ENCODE data around the gene ANKMY1.

DNA sequence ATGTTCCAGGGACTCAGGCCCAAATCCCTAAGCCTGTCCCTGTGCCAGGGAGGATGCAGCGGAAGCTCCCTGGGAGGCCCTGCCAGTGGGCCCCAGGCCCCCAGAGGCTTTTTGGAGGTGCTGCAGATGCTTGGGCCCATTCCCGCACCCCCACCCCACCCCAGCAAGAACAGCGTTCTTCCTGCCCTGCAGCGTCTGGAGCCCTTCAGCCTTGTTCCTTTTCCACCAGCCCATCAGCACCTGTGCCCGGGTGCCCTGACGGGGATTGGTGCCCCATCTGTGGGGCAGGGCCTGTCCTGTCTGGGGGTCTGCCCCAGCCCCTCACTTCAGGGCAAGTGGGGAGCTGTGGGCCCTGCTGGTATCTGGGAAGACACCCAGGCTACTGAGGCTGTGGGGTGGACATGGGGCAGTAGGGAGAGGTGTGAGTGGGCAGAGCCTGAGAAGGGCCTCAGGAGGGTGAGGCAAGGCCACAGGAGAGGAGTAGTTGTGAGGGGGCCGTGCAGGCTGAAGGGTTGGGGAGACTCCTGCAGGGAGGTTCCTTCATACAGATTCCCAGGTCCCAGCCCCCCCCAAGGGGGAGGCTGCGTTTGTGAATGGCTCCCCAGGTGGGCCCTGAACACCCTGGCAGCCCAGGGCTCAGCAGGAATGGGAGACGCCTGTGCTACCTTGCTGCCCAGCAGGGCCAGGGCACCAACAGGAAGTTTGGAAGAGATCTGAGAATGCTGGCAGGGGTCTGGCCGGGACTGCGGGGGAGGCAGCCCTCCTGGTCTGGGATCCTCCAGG lies 12.9 kb upstream of the ANKMY1 start:
- TF ChIP-seq, protein P1, sequence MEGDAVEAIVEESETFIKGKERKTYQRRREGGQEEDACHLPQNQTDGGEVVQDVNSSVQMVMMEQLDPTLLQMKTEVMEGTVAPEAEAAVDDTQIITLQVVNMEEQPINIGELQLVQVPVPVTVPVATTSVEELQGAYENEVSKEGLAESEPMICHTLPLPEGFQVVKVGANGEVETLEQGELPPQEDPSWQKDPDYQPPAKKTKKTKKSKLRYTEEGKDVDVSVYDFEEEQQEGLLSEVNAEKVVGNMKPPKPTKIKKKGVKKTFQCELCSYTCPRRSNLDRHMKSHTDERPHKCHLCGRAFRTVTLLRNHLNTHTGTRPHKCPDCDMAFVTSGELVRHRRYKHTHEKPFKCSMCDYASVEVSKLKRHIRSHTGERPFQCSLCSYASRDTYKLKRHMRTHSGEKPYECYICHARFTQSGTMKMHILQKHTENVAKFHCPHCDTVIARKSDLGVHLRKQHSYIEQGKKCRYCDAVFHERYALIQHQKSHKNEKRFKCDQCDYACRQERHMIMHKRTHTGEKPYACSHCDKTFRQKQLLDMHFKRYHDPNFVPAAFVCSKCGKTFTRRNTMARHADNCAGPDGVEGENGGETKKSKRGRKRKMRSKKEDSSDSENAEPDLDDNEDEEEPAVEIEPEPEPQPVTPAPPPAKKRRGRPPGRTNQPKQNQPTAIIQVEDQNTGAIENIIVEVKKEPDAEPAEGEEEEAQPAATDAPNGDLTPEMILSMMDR (CRISPR knock-in tag; IDR thresholded peaks at IDR 0.05), result no peak
- TF ChIP-seq YY1 (IDR thresholded peaks at IDR 0.05; ENCODE audit: insufficient read depth, insufficient replicate concordance, low read depth, low read length) (no peak), ZNF10 (CRISPR knock-in tag; IDR thresholded peaks at IDR 0.05; ENCODE audit: borderline replicate concordance, low read depth) (no peak), POLR2AphosphoS5 (IDR thresholded peaks at IDR 0.05; ENCODE audit: low read depth, low read length) (no peak), BRCA1 (CRISPR knock-in tag; IDR thresholded peaks at IDR 0.05) (no peak), RAD21 (CRISPR knock-in tag; IDR thresholded peaks at IDR 0.05) (no peak), ZNF274 (CRISPR knock-in tag; IDR thresholded peaks at IDR 0.05) (no peak)
- TF ChIP-seq, protein P2, sequence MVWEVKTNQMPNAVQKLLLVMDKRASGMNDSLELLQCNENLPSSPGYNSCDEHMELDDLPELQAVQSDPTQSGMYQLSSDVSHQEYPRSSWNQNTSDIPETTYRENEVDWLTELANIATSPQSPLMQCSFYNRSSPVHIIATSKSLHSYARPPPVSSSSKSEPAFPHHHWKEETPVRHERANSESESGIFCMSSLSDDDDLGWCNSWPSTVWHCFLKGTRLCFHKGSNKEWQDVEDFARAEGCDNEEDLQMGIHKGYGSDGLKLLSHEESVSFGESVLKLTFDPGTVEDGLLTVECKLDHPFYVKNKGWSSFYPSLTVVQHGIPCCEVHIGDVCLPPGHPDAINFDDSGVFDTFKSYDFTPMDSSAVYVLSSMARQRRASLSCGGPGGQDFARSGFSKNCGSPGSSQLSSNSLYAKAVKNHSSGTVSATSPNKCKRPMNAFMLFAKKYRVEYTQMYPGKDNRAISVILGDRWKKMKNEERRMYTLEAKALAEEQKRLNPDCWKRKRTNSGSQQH (CRISPR knock-in tag; IDR thresholded peaks at IDR 0.05; ENCODE audit: low read depth), result no peak
- TF ChIP-seq, protein P3, sequence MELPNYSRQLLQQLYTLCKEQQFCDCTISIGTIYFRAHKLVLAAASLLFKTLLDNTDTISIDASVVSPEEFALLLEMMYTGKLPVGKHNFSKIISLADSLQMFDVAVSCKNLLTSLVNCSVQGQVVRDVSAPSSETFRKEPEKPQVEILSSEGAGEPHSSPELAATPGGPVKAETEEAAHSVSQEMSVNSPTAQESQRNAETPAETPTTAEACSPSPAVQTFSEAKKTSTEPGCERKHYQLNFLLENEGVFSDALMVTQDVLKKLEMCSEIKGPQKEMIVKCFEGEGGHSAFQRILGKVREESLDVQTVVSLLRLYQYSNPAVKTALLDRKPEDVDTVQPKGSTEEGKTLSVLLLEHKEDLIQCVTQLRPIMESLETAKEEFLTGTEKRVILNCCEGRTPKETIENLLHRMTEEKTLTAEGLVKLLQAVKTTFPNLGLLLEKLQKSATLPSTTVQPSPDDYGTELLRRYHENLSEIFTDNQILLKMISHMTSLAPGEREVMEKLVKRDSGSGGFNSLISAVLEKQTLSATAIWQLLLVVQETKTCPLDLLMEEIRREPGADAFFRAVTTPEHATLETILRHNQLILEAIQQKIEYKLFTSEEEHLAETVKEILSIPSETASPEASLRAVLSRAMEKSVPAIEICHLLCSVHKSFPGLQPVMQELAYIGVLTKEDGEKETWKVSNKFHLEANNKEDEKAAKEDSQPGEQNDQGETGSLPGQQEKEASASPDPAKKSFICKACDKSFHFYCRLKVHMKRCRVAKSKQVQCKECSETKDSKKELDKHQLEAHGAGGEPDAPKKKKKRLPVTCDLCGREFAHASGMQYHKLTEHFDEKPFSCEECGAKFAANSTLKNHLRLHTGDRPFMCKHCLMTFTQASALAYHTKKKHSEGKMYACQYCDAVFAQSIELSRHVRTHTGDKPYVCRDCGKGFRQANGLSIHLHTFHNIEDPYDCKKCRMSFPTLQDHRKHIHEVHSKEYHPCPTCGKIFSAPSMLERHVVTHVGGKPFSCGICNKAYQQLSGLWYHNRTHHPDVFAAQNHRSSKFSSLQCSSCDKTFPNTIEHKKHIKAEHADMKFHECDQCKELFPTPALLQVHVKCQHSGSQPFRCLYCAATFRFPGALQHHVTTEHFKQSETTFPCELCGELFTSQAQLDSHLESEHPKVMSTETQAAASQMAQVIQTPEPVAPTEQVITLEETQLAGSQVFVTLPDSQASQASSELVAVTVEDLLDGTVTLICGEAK (IDR thresholded peaks at IDR 0.05), result no peak
- TF ChIP-seq, protein P3 (CRISPR knock-in tag; IDR thresholded peaks at IDR 0.05), result no peak

All from HepG2 (cell line).